ENCODE results near the gene TMEM259. TPM values are rescaled to one million over a fixed set of nuclear protein-coding genes. Genes with fewer than 3 reads are reported as not detected.

TMEM259 gene
- total RNA-seq, 3 donors from 2014 or later, result 112 to 156 (median 153) TPM

DNA sequence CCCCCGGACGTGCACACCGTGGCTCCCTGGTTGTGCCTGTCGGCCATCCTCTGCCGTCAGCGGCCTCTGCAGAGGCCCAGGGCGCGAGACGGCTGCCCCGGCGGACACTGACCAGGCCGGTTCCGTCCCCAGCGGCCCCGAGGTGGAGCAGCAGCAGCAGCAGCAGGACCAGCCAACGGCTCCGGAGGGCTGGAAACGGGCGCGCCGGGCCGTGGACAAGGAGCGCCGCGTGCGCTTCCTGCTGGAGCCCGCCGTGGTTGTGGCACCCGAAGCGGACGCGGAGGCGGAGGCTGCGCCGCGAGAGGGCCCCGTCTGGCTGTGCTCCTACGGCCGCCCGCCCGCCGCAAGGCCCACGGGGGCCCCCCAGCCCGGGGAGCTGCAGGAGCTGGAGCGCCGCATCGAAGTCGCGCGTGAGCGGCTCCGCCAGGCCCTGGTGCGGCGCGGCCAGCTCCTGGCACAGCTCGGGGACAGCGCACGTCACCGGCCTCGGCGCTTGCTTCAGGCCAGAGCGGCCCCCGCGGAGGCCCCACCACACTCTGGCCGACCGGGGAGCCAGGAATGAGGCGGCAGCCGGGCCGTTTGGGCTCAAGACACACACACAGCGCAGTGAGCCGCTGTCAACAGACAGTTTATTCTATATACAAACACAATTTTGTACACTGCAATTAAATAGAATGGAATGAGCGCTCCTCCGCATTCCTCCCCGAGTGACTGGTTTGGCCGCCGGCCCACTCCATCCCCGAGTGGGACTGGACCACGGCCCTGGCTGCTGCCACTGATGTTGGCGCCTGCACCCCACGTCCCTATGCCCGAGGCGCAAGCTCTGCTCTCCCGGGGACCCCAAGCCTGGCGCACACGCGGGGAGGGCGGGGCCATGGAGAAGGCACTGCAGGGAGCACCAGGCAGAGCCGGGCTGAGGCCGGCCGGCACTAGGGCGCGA, 11.6 kb downstream of the TMEM259 start:
- H3K4me1 ChIP-seq, result no peaks in the 10 kb centered on the region
- intact Hi-C loops (cut with DNase I; ENCODE audit: low total_unique reads), result no loop called here
- TF ChIP-seq POLR2A (IDR thresholded peaks at IDR 0.05) (no peak), POLR2AphosphoS5 (IDR thresholded peaks at IDR 0.05) (no peak)
- TF ChIP-seq, protein P1, sequence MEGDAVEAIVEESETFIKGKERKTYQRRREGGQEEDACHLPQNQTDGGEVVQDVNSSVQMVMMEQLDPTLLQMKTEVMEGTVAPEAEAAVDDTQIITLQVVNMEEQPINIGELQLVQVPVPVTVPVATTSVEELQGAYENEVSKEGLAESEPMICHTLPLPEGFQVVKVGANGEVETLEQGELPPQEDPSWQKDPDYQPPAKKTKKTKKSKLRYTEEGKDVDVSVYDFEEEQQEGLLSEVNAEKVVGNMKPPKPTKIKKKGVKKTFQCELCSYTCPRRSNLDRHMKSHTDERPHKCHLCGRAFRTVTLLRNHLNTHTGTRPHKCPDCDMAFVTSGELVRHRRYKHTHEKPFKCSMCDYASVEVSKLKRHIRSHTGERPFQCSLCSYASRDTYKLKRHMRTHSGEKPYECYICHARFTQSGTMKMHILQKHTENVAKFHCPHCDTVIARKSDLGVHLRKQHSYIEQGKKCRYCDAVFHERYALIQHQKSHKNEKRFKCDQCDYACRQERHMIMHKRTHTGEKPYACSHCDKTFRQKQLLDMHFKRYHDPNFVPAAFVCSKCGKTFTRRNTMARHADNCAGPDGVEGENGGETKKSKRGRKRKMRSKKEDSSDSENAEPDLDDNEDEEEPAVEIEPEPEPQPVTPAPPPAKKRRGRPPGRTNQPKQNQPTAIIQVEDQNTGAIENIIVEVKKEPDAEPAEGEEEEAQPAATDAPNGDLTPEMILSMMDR (IDR thresholded peaks at IDR 0.05), result no peak
- H3K36me3 ChIP-seq, result peaks cover 16% of the 10 kb centered on the region
- H3K4me3 ChIP-seq, result no peak overlapping the region
- DNase-seq (ENCODE audit: low spot score in 2 of 2), result no peak
- H3K27ac ChIP-seq, result no peak overlapping the region
- H3K27me3 ChIP-seq, result no peaks in the 10 kb centered on the region
- no peaks in the 10 kb centered on the region for H3K9me3 ChIP-seq

DNA sequence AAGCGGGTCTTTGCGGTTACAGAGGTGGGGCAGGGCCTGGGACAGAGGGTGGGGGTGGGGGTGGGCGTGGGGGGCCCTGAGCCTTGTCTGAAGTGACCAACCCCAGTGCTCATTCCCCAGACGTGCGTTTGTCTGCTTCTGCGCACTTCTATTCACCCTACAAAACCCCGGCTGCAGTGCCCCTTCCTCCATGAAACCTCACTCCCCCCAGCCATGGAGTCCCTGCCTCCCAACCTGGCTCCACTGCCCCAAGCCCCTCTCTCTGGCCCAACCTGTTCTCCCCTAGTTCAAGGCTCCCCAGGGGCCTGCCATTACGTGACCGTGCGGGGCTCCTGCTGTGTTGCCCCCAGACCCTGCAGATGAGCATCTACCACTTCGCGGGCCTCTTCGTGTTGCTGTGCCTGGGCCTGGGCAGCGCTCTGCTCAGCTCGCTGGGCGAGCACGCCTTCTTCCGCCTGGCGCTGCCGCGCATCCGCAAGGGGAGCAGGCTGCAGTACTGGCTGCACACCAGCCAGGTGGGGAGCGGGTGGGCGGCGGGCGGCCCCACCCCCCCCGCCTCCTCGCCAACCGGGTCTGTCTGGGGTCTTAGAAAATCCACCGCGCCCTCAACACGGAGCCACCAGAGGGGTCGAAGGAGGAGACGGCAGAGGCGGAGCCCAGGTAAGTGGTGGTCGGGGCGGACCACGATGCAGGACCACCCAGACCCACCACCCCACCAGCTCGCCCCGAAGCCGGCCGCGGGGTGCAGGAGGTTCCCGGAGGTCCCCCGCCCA, 12.5 kb downstream of the TMEM259 start:
- H3K4me1 ChIP-seq, result no peaks in the 10 kb centered on the region
- no peak overlapping the region for H3K4me3 ChIP-seq
- no peaks in the 10 kb centered on the region for H3K9me3 ChIP-seq
- peaks cover 16% of the 10 kb centered on the region for H3K36me3 ChIP-seq
- H3K27ac ChIP-seq, result no peak overlapping the region
- TF ChIP-seq POLR2A (IDR thresholded peaks at IDR 0.05) (no peak), POLR2AphosphoS5 (IDR thresholded peaks at IDR 0.05) (no peak)
- TF ChIP-seq, protein P1 (IDR thresholded peaks at IDR 0.05), result no peak
- no peak for DNase-seq (ENCODE audit: low spot score in 2 of 2)
- H3K27me3 ChIP-seq, result peaks cover 0 to 3% of the 10 kb centered on the region in 2 donors
- intact Hi-C loops (cut with DNase I; ENCODE audit: low total_unique reads), result no loop called here

DNA sequence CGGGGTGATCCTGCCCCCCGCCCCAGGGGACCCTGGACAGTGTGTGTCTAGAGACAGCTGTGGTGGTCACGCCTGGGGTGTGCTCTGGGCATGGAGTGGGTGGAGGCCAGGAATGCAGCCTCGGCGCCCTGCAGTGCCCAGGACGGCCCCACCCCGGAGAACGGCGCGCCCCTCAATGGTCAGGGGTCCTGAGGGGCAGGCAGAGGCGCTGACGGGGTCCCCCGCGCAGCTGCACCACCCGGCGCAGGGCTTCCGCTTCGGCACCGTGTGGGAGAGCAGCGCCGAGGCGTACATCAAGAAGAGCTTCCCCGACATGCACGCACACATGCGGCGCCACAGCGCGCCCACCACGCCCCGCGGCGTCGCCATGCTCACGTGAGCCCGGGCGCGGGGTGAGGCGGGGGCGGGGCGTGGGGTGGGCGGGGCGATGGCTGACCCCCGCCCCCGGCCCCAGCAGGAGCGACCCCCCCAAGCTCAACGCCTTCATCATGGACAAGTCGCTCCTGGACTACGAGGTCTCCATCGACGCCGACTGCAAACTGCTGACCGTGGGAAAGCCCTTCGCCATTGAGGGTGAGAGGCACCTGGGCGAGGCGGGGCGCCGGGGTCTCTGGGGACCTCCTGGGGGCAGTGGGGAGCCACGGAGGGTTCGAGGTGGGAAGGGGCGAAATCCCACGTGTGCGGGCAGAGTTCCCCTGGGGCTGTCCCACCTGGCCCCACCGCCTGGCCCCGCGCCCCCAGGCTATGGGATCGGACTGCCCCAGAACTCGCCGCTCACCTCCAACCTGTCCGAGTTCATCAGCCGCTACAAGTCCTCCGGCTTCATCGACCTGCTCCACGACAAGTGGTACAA, 13.3 kb downstream of the TMEM259 start:
- Histone ChIP-seq H3K4me3 (no peak overlapping the region), H3K27me3 (peaks cover 6 to 11% of the 10 kb centered on the region in 2 donors), H3K9me3 (no peaks in the 10 kb centered on the region), H3K27ac (no peak overlapping the region), H3K4me1 (no peaks in the 10 kb centered on the region), H3K36me3 (peaks cover 16% of the 10 kb centered on the region)
- DNase-seq (ENCODE audit: low spot score in 2 of 2), result no peak
- intact Hi-C loops (cut with DNase I; ENCODE audit: low total_unique reads), result no loop called here
- TF ChIP-seq, protein P1 (IDR thresholded peaks at IDR 0.05), result no peak
- TF ChIP-seq POLR2AphosphoS5 (IDR thresholded peaks at IDR 0.05), result no peak
- no peak for TF ChIP-seq POLR2A (IDR thresholded peaks at IDR 0.05)

DNA sequence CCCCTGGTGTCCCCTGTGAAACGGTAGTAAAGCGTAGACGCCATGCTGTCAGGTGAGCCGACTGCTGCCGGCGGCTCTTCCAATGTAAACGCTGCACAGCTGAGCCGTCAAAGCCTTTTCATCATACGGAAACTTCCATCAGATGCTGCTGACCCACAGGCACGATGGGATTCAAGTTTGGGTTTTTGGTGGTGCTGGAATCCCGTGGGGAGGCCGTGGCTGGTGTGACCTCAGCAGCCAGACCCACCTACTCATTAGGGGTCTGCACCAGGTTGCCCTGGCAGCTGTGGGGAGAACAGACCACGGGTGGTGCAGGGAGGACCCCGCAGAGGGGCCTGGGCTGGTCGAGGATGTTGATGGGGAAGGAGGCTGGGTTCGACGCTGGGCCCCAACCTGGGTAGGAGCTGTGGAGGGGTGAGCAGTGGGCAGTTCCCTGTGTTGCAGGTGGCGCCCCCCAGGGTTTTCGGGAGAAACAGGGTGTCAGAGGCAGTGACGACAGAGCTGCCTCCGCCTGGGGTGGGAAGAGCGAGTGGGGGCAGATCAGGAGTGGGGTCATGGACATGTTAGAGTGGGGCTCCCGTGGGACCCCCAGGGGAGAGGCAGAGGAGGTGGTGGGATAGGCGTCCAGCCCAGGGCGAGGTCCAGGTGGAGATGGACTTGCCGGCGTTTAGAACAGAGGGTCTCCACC, 14.1 kb downstream of the TMEM259 start:
- intact Hi-C loops (cut with DNase I; ENCODE audit: low total_unique reads), result no loop called here
- Histone ChIP-seq H3K4me3 (no peak overlapping the region), H3K4me1 (no peaks in the 10 kb centered on the region), H3K27me3 (peaks cover 6 to 17% of the 10 kb centered on the region in 2 donors), H3K27ac (no peak overlapping the region), H3K36me3 (peaks cover 10% of the 10 kb centered on the region), H3K9me3 (no peaks in the 10 kb centered on the region)
- TF ChIP-seq, protein P1 (IDR thresholded peaks at IDR 0.05), result no peak
- TF ChIP-seq POLR2A (IDR thresholded peaks at IDR 0.05), result no peak
- no peak for DNase-seq (ENCODE audit: low spot score in 2 of 2)
